ENCODE measurements around the gene CSGALNACT2.

CSGALNACT2 gene

DNA sequence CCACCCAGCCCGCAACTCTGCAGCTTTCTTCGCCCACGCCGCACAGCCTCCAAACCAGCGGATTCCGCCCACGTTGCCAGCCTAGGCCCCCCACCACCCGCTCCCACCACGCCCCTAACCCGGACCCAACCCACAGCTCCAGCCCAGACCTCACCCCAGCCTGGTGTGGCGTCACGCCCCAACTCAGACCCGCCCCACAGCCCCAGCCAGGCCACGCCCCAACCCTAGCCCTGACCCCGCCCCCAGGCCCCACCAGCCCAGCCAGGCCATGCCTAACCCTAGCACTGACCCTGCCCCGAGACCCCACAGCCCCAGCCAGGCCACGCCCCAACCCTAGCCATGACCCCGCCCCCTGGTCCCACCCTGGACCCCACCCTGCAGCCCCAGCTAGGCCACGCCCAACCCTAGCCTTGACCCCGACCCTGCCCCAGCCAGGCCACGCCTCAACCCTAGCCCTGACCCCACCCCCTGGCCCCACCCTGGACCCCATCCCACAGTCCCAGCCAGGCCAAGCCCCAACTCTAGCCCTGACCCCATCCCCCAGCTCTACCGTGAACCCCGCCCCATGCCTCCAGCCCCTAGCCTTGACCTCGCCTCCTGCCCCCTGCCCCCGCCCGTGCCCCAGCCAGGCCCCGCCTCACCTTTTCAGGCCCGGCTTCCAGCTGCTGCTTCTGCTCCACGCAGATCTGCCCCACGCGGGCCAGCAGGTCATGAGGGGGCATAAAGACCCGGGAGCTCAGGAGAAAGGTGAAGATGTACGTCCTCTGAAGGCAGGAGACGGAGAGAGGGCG, 64.6 kb downstream of the CSGALNACT2 start:
- DNase-seq (ENCODE audit: low spot score), result no peak

DNA sequence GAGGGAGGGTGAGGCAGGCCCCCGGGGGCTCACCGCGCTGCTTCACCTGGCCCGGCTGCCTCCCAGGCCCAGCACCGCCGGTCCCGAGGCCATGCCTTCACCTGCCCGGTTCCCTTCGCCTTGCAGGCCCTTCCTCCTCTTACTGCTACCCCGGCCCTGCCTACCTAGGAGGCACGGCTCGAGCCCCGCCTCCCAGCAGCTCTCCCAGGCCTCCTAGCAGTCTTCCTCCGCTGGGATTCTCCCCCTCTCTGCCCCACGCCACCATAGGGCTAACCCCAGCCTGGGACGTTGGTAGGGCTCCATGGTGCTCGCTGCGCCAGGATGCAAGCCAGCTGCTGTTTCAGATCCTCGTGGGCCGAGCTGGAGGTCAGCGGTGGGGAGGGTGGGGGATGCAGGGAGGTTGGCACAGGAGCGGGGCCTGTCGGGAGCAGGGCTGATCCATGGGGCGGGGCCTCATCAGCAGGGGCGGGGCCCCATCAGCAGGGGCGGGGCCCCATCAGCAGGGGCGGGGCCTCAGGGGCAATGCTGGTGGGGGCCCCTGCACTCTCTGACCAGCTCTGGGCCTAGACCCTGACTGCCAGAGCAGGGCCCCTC, 65.3 kb downstream of the CSGALNACT2 start:
- no peak for DNase-seq (ENCODE audit: low spot score)

DNA sequence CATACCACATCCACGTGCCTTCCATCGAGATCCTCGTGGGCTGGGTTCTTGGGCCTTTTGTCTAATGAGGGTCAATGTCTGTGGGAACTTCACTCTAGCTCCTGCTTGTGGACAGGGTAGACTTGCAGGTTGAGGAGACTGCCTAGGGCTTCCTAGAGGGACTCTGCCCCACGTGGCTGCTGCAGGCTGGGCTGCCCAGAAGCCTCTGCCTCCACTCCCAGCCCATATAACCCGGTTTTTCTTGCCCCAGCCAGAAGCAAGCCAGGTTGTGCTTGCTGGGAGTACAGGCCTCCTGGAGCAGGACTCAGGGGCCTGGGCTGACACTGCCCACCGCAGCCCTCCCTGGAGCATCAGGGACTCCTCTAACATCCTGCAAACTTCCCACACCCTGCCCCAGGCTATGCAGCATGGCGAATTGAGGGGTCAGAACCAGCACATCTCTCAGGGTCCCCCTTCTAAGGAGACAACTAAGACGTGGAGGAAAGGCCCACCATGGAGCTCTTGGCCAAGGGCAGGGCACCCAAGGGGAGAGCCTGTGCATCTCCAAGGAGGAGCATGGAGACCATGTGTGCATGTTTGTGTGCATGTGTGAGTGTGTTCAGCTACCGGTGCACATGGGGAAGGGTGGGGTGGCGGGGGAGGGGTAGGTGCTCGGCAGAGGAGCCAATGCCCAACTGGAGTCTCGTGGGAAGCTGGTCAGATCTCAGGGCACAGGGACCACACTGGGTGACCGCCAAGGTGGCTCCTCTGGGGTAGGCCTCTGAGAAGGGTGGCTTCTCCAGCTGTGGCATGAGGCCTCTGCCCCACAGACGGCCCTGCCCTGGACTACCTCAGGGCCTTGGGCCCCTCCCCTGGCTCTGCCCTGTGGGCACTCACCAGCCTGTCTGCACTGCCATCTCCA, 66.0 kb downstream of the CSGALNACT2 start:
- no peak for DNase-seq (ENCODE audit: low spot score)

DNA sequence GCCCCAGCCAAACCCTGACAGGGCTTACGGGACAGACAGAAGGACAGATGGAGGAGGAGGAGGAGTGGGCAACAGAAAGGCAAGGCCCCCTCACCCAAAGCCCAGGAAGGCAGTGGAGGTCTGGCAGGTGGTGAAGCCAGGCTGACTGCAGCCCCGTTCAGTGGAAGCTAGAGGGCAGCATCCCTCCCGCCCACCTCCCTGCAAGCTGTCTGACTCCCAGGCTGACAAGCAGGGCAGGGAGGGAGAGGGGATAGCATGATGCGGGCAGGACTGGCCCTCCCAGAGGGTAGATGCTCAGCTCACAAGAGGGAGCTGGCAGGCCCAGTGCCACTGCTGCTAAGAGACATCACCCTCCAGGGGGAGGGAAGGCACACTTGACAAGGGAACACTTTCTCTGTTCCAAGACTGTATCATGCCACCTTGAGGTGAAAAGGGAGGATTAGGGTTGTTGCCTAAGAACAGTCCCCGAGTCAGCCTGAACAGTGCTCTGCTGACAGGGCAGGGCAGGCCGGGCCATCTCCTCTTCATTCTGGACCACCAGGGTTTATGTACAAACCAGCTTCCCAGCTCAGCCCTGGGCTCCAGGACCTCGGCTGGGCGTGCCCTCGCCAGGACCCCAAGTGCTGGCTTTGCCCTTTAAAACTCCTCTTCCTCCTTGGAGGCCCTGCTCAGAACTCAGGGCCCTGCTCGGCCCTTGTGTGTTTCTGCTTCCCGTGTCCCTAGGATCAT, 66.9 kb downstream of the CSGALNACT2 start:
- DNase-seq (ENCODE audit: low spot score), result peak; percentile 6

DNA sequence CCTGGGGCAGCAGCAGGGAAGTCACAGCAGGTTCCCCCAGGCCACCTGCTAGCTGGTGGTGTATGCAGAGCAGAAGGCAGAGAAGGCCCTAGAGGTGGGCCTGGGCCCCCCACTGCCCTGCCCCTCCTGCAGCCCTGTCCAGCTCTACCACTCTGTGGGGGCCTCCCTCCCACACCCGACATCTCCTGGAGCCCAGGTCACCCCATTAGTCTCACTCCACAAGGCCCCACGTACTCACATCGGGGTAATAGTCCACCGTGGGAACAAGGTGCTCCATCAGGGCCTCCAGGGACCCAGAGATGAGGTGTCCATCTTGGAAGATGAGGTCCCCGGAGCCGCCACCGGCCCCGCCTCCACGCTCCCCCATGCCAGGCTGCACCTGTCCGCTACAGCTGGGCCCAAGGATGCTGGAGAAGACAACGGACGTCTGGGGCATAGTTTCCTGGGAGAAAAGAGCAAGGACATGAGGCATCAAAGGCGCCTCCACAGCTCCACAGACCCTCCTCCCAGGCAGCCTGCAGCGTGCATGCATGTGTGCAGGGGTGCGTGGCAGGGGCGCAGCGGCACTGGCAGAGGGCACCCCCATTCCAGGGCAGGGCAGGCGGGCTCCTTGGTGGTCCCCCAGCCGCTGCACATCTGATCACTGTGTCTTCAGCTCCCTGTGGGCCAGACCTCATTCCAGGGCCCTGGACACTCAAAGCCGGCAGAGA, 67.6 kb downstream of the CSGALNACT2 start:
- no peak for DNase-seq (ENCODE audit: low spot score)

DNA sequence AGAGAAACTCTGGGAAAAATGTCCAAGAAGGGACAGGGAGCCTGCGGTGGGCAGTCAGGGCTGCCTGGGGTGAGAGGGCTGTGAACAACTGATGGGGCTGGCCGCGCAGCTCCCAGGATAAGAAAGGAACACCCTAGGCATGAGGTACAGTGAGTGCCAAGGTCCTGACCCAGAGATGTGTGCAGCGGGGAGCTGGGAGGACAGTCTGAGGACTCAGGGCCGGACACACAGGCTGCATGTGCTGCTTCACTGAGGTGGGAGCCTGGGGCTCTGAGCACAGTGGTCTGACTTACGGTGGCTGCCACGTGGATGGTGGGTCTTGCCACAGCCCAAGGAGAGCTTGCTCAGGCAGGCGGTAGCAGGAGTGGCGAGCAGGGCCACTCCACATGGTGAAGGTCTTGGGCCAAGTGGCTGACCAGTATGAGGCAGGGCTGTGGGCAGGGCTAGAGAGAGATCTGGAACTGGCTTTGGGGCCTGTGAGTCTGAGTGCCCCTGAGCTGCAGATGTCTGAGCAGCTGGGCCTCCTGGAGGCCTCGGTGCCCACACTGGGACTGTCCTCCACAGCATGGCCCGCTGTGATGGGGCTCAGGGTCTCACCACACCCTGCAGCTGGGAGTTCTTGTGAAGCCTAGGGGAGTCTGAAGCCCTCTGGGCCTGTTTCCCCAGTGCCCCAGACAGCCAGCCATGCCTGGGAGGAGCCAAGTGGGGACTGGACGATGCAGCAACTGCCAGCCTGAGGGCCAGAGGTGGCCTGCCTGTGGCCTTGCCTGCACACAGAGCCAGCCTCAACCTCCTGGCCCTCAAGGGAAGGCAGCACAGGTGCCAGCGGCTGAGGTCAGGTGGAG, 68.4 kb downstream of the CSGALNACT2 start:
- no peak for DNase-seq (ENCODE audit: low spot score)

DNA sequence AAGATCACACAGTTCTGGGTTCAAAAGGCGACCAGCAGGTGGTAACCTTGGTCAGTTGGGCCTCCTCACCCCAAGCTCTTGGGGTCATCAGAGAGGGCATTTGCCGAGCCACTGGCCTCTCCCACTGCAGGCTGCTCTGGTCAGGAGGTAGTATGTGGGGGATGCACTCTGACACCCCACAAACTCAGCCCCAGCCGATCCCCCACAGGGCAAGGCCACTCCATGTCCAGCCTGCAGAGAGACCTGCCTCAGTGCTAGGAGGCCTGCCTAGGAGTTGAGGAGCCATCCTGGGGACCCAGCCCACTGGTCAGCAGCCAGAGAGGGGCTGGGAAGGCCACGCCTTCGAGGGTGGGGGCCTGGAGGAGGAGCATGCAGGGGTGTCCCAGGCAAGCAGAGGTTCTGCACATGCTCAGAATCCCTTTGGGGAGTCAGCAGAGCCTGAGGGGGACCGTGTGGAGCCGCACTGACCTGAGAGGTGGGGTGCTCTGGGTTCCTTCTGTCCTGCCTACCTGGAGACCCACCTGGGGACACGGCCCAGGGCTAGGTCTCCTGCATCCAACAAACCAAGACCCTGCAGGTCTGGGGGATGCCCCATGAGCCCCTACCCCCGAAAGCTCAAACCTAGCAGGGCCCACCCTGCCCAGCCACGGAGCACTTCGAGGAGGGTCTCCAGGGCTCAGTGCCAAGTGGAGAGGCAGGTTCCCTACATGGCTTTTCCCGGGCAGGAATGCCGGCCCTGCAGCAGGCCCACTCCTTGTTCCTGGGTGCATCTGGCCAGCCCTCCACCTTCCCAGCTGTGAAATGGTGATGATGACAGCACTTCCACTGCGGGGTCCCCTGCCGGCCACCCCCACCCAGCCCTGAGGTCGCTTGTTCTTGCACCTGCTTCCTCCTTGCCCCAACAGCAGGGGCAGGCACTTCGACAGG, 70.2 kb downstream of the CSGALNACT2 start:
- DNase-seq (ENCODE audit: low spot score), result no peak

DNA sequence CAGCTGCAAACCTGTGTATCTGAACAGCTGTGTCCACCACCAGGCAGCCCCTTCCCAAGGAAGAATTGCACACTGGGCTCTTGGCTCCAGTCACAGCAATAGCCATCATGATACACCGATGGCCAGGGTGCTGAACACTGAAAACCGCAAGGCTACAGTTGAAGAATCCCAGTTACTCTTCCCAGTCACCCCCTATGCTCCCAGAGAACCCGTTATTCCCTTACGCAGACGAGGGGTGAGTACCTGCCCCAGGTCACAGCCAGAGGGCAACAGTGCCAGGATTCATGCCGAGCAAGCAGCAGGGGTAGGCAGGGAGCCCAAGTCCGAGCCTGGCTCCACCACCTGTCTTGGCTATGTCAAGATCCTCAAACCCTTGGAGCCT, 70.8 kb downstream of the CSGALNACT2 start:
- no peak for DNase-seq (ENCODE audit: low spot score)

DNA sequence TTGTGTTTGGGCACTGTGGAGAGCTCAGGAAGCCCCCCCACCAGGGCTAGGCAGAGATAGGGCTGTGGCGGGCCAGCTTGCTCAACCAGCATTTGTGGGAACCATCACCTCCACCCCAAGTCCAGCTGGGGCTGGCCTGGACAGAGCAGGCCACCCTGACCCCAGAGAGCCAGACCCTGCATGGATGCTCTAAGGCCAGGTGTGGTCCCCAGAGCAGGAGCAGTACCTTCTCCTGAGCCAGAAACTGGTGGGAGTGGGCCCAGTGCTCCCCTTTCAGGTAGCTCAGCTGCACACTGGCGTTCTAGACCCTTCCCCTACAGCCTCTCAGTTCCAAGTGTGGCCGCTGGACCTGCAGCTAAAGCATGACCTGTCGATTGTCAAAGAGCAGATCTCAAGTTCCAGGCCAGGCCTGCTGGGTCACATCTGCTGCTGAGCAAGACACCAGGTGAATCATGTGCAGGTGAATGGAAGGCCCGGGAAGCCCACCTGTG, 71.5 kb downstream of the CSGALNACT2 start:
- no peak for DNase-seq (ENCODE audit: low spot score)

DNA sequence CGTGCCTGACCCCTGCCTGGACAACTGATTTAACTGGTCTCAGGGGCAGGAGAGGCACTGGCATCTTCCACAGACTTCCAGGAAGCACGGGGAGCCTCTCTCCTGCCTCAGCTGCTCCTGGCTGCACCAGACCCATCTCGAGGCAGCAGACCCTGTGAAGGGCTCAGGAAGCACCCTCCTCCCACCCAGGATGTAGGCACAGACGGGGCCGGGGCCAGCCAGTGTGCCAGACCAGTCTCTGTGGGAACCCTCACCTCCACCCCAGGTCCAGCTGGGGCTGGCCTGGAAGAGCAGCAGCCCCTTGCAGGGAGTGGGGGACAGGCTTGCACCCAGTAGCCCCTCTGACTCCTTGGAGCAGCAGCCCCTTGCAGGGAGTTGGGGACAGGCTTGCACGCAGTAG, 72.3 kb downstream of the CSGALNACT2 start:
- DNase-seq (ENCODE audit: low spot score), result no peak

DNA sequence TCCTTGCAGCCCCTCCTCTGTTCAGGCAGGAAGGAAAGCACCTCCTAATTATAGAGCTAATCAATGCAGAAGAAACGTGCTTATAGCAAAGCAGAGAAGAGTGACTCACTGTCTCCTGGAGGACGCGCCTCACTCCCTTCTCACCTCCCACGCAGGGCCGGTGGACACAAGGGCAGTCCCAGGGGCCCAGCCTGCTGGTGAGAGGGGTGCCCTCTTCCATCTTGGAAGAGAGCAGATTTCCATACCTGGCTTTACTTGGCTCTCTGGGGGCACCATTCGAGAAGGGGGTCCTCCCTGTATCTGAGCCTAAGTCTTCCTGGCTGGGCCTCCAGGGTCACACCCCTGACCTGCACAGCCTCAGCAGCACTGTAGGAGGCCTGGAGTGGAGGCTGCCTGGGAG, 72.8 kb downstream of the CSGALNACT2 start:
- DNase-seq (ENCODE audit: low spot score), result peak; percentile 54

DNA sequence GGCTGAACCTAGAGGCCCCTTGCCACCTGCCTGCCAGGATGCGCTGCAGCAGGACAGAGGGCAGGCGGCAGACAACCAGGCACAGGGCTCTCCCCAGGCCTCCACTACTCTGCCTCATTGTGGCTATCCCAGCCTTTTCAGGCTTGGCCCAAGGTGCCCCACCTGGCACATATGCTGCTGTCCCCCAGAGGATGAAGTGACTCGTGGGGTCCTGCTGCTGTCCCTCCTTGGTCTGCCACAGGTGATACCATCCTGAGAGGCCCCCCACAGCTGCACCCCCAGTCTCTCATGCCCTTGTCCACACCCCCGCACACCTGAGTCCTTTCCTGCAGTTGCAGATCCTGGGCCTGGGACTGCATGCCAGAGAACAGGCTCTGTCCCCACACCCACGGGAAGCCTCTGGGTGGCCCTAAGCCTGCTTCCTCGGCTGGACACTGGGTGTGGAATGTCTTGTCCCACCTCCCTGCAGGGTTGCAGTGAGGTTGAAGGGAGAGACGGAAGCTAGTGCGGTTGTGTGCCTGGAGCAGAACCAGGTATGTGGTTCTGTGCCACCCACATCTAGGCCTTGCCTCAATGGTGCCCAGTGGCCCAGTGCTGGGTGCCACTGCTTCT, 73.3 kb downstream of the CSGALNACT2 start:
- no peak for DNase-seq (ENCODE audit: low spot score)

DNA sequence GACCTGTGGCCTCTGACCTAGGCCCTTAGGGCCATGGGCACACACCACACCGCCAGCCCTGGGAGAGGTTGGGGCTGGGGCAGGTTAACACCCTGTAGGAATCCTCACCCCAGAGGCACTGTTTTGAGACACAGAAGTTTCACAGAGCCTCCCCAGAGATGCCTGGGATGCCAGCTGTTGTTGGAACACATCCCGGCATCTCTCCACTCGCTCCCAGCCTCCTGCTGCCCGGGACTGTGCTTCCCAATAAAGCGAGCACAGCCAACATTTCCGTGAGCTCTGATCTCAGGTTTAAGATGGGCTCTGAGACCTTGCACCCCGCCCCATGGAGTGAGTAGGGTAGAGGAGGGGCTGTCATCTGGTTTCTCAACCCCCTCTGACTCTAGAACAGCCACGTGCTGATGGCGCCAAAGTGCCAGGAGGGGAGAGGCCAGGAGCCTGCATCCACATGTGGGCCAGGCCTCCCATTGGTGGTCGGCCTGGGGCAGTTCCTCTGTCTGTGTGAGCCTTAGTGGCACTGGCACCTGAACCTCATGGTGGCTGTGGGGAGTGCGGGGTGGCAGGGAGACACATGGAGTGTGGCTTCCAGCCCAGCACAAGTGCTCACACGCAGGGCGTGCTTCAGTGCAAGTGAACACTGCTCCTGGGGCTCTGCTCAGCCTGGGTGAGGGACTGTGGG, 73.9 kb downstream of the CSGALNACT2 start:
- no peak for DNase-seq (ENCODE audit: low spot score)

DNA sequence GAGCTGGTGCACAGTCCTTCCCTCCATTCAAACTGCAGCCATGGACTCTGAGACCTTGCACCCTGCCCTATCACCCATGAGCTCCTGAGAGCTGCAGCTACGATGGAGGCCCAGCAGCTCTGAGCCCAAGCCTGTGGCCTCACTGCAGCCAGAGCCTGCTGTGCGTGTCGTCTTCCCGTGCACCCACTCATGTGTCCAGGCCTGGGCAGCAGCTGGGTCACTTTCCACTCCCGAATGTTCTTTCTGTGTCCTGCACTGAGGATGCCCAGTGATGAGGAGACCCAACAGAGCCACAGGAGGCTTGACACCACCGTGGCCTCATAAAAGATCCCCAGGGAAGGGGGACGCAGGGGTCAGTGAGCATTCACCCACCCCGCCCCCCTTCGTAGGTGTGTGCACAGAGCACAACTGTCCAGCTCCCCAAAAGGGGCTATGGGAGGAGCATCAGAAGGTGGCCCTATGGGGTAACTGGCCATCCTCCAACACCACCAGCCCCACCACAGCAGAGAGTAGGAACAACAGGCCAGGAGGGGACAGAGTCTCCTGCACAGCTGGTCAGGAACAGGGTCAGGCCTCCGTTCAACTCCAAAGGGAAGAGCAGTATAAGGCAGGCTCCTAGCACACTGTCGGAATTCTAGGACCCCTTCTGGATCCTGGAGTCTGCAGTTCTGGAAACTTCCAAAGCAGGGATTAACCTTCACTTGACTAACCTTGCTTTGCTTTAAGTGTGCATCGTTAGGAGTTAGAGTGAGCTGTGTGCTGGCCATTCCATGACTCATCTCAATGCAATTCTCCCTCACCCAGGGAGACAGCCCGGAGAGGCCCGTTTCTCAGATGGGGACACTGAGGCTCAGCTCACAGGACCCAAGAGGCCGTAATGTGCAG, 76.1 kb downstream of the CSGALNACT2 start:
- DNase-seq (ENCODE audit: low spot score), result peak; percentile 13

DNA sequence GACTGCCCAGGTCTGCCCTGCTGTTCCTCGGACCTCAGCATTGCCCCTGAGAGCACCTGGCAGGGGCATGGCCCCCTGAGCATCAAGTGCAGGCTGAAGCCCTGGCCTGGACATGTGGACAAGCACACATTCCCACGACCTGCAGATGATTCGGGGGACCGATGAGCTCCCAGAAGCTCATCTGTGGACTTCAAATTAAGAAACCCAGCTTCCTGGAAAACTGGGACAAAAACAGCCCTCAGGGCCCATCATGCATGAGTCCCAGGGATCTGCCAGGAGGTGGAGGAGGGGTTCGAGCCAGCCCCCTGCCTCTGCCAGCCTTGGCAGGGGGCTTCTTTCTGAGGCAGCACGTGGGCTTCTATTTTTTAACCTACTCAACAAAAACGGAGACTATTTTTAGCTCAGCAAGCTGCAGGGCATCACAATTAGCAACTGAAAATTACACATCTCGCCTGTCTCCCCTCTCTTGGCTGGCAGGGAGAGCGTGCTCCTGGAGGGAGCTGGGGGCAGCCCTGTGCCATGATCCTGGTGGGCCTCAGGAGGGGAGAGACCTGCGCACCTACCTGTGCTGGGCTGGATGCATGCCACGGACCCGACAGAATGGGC, 76.8 kb downstream of the CSGALNACT2 start:
- DNase-seq (ENCODE audit: low spot score), result no peak

DNA sequence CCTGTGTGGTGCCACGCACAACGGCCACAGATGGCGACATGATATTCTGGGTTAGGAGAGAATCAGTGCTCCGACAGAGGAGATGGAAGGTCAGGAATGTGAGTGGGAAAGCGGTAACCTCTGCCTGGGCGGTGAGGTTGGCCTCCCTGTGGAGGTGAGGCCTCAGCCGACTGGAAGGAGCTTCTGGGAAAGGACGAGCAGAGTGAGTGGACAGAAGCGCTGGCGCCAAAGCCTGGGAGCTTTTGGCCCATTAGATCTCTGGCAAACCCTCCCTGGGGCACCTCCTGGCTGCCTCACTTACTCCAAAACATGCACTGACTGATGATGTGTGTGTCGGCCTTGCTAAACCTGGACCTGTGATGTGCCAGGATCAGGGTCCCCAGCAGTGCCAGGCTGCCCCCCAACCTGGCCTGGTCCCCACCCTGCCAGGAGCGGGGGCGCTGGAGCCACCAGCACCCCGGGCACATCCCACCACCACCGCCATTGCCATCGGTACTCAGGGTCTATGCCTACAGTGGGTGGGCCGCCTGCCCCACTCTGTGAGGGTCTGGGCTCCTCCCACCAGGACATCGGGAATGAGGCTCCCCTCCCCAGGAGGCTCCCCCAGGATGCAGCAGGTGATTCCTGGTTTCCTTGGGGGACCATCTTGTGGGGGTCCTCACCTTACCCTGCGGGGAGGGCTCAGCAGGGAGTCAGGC, 77.7 kb downstream of the CSGALNACT2 start:
- no peak for DNase-seq (ENCODE audit: low spot score)
